Fibroblast of skin of abdomen (primary cell): ENCODE measurements around the gene TSHZ2.
"Not testable (repeated sequence)": the region's sequence is repeated elsewhere in the genome, so short reads cannot be mapped to it uniquely, and the experiment has no call there.

Source experiments
- DNase-seq: peaks from one replicate; pipeline ENCODE4 v3.0.0-alpha.2; 2013

Gene TSHZ2

GRCh38 chr20:53394433-53394832, 422.3 kb downstream of the TSHZ2 start:
- no peak for DNase-seq

DNA sequence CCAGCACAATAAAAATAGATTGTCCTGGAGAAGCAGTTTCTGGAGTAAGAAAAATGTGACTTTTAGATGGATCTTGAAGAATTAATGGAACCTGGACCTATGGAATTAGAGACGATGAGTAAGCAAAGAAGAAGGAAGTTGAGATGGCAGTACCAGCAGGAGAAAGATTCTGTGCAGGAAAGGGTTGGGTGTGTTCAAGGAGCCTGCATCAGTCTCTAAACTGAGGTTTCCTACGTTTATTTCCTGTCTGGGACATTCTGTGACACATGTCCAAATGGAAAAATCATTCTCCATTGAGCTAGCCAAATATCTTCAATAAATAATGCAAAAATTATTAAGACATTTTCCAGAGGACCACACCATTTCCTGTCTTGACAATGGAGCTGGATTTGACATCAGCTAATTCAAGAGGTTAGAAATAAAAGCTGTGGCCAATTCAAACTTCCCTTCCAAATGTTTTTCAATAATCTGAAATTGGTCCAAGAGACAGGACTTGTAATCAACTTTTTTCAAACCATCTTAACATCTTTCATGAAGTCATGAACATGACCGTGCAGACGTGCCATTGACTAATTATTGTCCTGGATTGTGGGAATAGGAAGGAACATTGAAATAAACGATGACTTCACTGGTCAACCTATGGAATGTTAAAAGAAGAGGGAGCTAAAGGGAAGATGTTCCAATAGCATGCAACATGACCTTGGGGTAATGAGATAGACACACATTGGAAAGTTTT, 423.2 kb downstream of the TSHZ2 start:
- DNase-seq: no peak

DNA sequence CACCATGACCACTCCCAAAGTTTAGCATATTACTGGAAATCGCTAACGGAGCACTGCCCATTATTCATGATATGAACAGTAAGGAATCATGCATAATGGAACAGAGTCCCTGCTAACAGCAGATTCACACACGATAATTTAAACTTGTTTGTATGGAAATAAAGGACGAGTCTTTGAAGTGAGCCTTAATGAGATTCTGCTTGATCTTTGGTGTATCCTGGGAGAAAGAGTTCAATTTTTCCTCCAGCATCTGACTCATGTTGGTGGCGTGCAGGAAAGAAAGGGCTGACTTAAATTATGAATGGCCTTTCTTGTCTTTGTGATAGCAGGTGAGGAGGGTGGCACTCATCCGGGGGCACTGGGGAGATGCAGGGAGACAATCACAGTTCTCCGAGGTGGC, 426.9 kb downstream of the TSHZ2 start:
- DNase-seq: no peak

- no peak for DNase-seq
Observed at GRCh38 chr20:53399592-53400335, 427.6 kb downstream of the TSHZ2 start.

DNA sequence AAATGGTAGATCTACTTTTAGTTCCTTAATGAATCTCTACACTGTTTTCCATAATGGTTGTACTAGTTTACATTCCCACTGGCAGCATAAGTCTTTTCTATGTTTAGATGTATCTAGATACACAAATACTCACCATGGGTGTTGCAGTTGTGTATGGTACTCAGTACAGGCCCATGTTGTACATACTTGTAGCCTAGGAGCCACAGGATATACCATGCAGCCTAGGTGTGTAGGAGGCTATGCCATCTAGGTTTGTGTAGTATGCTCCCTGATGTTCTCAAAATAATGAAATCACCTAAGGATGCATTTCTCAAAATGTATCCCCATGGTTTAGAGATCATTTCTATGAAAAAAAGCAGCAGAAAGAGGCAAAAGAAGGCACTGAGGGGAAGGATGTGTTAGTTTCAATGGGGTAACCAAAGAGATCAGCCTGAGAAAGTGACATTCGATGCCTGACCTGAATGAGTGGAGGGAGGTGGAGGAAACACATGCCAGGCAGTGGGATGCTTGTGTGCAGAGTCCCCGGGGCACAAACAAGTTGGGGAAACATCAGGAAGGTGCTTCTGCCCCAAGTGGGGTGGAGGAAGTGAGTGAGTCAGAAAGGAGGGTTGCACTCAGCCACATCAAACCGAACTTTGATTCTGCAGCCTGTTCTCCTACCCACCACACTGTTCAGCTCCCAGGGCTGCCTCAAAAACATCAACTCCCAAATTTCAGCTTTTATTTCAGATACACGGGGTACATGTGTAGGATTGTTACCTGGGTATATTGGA, 430.3 kb downstream of the TSHZ2 start:
- DNase-seq: no peak

GRCh38 chr20:53403029-53403428, 430.9 kb downstream of the TSHZ2 start:
- DNase-seq: no peak

- DNase-seq: no peak
Observed at GRCh38 chr20:53405139-53405538, 433.0 kb downstream of the TSHZ2 start.

DNA sequence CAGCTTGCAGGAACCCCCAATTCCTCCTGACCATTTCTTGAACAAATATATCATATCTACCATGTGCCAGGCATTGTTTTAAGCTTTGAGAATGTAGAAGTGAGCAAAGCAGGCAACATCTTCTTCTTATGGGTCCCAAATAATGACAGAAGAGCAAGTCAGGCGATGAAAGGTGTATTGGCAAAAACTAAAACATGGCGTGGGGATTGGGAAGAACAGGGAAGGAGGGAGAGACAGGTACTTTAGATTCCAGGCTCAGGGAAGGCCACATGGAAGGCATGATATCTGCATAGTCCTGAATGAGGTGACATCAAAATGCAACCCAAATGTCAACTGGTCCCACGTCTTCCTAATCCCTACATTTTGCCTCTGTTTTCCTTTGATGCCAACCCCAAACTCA, 434.4 kb downstream of the TSHZ2 start:
- no peak for DNase-seq

DNA sequence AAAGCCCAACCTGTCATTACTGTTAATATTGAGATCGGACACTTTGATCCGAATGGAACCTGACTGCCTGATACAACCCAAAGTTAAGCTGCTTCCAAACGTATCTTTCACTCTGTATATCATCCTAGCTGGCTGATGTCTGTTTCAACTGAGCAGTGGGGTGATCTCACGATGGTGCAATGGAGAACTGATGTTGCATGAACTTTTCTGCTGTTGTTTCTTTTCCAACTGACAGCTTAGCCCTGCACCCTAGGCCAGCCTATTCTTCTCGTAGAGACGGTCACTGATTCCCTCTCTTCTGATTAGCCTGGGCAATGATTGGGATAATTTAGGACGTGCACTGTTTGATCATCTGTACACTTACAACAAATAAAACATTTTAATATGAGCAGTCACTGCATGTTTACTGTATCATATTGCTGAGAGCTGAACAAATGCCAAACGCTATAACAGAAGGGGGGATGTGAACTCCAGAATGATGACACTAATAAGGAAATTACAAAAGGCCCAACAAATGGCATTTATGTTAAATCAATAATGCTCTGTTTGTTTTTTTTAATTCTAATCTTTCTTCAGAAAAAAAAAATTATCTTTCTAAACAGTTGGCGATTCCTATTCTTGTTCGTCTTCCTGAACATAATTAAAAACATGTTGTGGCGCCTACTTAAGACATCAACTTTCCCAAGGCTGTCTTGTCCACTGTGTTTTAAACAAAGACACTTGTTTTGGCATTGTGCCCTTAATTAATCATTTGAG, 436.7 kb downstream of the TSHZ2 start:
- DNase-seq: peak; percentile 75

GRCh38 chr20:53409447-53409717, 437.2 kb downstream of the TSHZ2 start:
- no peak for DNase-seq

GRCh38 chr20:53411129-53411528, 439.0 kb downstream of the TSHZ2 start:
- DNase-seq: no peak

DNA sequence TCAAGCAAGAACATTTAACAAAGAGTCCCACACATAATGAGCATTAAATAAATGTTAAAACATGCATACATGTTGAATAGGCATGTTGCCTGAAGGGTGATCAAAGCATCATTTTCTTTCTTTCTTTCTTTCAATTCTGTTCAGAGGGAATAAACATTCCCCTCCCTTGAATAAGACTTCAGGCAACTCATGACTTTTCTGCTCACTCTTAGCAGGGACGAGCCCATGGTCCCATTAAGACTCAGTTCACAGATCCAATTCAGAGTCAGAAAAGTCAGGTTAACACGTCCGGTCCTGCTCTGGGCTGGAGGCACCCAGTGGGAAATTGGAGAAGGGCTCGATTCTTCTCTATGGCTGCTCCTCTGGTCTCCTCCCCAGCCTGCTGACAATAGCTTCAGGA, 439.7 kb downstream of the TSHZ2 start:
- no peak for DNase-seq

GRCh38 chr20:53412577-53413185, 440.5 kb downstream of the TSHZ2 start:
- DNase-seq: no peak

- DNase-seq: no peak
Observed at GRCh38 chr20:53413186-53413631, 441.1 kb downstream of the TSHZ2 start.

GRCh38 chr20:53413845-53414244, 441.7 kb downstream of the TSHZ2 start:
- not testable (repeated sequence) for DNase-seq

- DNase-seq: no peak
Observed at GRCh38 chr20:53419693-53420460, 447.7 kb downstream of the TSHZ2 start.

- DNase-seq: no peak
Observed at GRCh38 chr20:53421343-53421742, 449.2 kb downstream of the TSHZ2 start.

GRCh38 chr20:53422039-53422438, 449.9 kb downstream of the TSHZ2 start:
- DNase-seq: no peak

- no peak for DNase-seq
Observed at GRCh38 chr20:53423587-53424146, 451.5 kb downstream of the TSHZ2 start.

DNA sequence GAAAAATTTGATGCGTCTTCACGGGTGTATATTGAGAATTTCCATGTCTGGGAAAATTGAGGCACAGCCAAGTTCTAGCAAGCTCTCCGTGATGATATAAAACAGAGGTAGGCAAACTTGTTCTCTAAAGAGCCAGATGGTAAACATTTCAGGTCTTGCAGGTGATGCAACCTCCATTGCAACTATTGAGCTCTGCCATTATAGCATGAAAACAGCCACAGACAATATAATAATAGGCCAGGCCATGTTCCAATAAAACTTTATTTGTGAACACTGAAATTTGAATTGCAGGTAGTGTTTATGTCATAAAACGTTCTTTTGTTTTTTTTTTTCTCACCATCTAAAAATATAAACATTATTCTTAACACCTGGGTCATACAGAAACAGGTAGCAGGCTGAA, 453.3 kb downstream of the TSHZ2 start:
- DNase-seq: no peak

DNA sequence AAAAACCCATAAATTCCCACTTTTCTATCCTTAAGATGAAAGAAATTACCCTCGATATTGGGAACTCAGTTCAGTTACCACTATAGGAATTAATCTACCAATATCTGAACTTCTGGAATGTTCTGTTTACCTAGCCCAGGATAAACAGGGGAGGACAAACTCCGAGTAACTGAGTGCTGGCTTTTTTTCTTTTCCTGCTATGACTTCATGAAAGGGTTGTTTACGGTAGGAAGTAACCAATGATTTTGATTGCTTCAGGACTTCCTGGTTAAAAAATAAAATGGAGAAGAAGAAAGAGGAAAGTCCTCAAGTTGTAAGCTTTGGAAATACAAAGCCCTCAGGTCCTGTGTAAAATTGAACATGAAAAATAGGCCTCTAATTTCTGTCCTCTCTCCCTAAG, 453.8 kb downstream of the TSHZ2 start:
- no peak for DNase-seq
